Measurements from ENCODE around the gene MYH14.

The MYH14 gene

GRCh38 chr19:50198431-50199258 is 4.8 kb upstream of the MYH14 start:
- H3K9me3 ChIP-seq (ENCODE audit: control insufficient read depth, insufficient read depth, low read length) = no peaks in the 10 kb centered on the region
- H4K20me1 ChIP-seq (ENCODE audit: control insufficient read depth, insufficient read depth, low read depth, low read length) = no peaks in the 10 kb centered on the region
- no peaks in the 10 kb centered on the region for H3K36me3 ChIP-seq (ENCODE audit: control insufficient read depth, low read length)
- no peaks in the 10 kb centered on the region for H3K9me2 ChIP-seq (replicated peaks; ENCODE audit: control insufficient read depth, low read length)
- no peak overlapping the region for H3K27ac ChIP-seq (ENCODE audit: low read depth, low read length)
- H3K4me2 ChIP-seq (ENCODE audit: low read length) = no peak overlapping the region
- H3K79me2 ChIP-seq (ENCODE audit: control insufficient read depth, low read length) = no peaks in the 10 kb centered on the region
- no peaks in the 10 kb centered on the region for H3K4me1 ChIP-seq (ENCODE audit: control insufficient read depth, low read length)
- H3F3A ChIP-seq (ENCODE audit: control insufficient read depth, insufficient read depth) = no peaks in the 10 kb centered on the region
- no peak for TF ChIP-seq CTCF (IDR thresholded peaks at IDR 0.05; ENCODE audit: low read depth, low read length, poor library complexity, severe bottlenecking)
- no peak for TF ChIP-seq EZH2phosphoT487 (IDR thresholded peaks at IDR 0.05; ENCODE audit: borderline replicate concordance, low read length)
- no peak overlapping the region for H3K4me3 ChIP-seq (ENCODE audit: low read length)
- no peaks in the 10 kb centered on the region for H3K27me3 ChIP-seq (ENCODE audit: control insufficient read depth, low read length)

- H3K27ac ChIP-seq (ENCODE audit: low read depth, low read length) = no peak overlapping the region
- H3K79me2 ChIP-seq (ENCODE audit: control insufficient read depth, low read length) = no peaks in the 10 kb centered on the region
- no peaks in the 10 kb centered on the region for H3K9me3 ChIP-seq (ENCODE audit: control insufficient read depth, insufficient read depth, low read length)
- H3K9me2 ChIP-seq (replicated peaks; ENCODE audit: control insufficient read depth, low read length) = no peaks in the 10 kb centered on the region
- H3K4me2 ChIP-seq (ENCODE audit: low read length) = no peak overlapping the region
- no peaks in the 10 kb centered on the region for H4K20me1 ChIP-seq (ENCODE audit: control insufficient read depth, insufficient read depth, low read depth, low read length)
- no peaks in the 10 kb centered on the region for H3F3A ChIP-seq (ENCODE audit: control insufficient read depth, insufficient read depth)
- H3K36me3 ChIP-seq (ENCODE audit: control insufficient read depth, low read length) = no peaks in the 10 kb centered on the region
- no peaks in the 10 kb centered on the region for H3K27me3 ChIP-seq (ENCODE audit: control insufficient read depth, low read length)
- no peak overlapping the region for H3K4me3 ChIP-seq (ENCODE audit: low read length)
- no peaks in the 10 kb centered on the region for H3K4me1 ChIP-seq (ENCODE audit: control insufficient read depth, low read length)
- TF ChIP-seq CTCF (IDR thresholded peaks at IDR 0.05; ENCODE audit: low read depth, low read length, poor library complexity, severe bottlenecking) = no peak
Observed at GRCh38 chr19:50199259-50199555, 4.2 kb upstream of the MYH14 start.

- Histone ChIP-seq H3K36me3 (ENCODE audit: control insufficient read depth, low read length) (no peaks in the 10 kb centered on the region), H3K4me1 (ENCODE audit: control insufficient read depth, low read length) (no peaks in the 10 kb centered on the region), H3K4me3 (ENCODE audit: low read length) (no peak overlapping the region), H3K27me3 (ENCODE audit: control insufficient read depth, low read length) (peaks cover 5% of the 10 kb centered on the region; the same call in 1 of the 2 replicates), H3K9me2 (replicated peaks; ENCODE audit: control insufficient read depth, low read length) (no peaks in the 10 kb centered on the region), H3K79me2 (ENCODE audit: control insufficient read depth, low read length) (no peaks in the 10 kb centered on the region), H3K27ac (ENCODE audit: low read depth, low read length) (no peak overlapping the region), H4K20me1 (ENCODE audit: control insufficient read depth, insufficient read depth, low read depth, low read length) (no peaks in the 10 kb centered on the region), H3K9me3 (ENCODE audit: control insufficient read depth, insufficient read depth, low read length) (no peaks in the 10 kb centered on the region), H3K4me2 (ENCODE audit: low read length) (no peak overlapping the region), H3F3A (ENCODE audit: control insufficient read depth, insufficient read depth) (no peaks in the 10 kb centered on the region)
- TF ChIP-seq EZH2phosphoT487 (IDR thresholded peaks at IDR 0.05; ENCODE audit: borderline replicate concordance, low read length) (no peak), CTCF (IDR thresholded peaks at IDR 0.05; ENCODE audit: low read depth, low read length, poor library complexity, severe bottlenecking) (no peak)
Observed at GRCh38 chr19:50202386-50202785, 1.0 kb upstream of the MYH14 start.

All from DOHH2 (cell line).